GM20431 (cell line): Measurements from ENCODE around the gene FAM13A.

Source experiments
- in situ Hi-C: fragments of 300-500 bp; cut with MseI, MboI; formaldehyde crosslinking; loops from one replicate; pipeline ENCODE4 v1.15.0; 2020; ENCODE audit warnings: low sequenced_read_pairs; ENCODE audit not compliant: unreplicated experiment

Gene FAM13A

DNA sequence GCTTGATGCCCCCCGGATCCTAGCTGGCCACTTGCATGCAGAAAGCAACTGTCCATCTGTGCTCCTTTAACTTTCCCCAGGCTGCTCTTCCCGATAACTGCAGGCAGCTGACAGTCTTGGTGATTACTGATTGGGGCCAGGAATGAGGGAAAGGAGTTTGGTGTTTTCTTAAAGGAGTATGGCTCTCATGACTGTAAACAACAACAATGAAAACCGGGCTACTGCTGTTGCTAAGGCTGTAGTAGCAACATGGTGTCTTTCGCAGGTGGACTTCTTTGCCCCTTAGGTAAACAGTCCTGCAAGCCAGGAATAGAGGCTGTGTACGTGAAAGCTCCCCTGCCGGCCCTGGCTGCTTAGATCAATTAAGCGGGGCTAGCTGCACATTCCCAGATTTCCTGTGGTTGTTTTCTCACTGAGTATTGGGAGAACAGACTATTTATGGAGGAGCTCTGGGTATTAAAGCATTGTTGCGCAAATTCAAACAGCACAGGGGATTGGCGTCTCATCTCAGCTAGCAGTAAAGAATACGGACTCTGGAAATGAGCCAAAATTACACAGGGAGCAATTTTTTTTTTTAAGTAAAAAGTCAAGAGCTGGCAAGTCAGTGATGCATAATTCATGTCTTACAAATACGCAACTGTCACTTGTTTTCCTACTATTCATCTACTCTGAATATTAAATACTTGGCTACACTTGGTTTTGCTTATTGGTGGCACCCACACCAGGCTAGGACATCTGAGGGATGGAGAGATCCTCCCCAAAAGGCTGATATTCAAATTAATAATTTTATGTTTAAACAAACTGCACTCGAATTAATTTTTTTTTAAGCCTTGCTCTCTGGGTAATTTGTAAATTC is 297.7 kb downstream of the FAM13A start:
- in situ Hi-C loops: no loop called here

GRCh38 chr4:88758264-88758663 is 298.7 kb downstream of the FAM13A start:
- in situ Hi-C loops: no loop called here

- in situ Hi-C loops: no loop called here
Observed at GRCh38 chr4:88757776-88758175, 299.2 kb downstream of the FAM13A start.

- in situ Hi-C loops: no loop called here
Observed at GRCh38 chr4:88757067-88757466, 299.9 kb downstream of the FAM13A start.

GRCh38 chr4:88756149-88756548 is 300.8 kb downstream of the FAM13A start:
- in situ Hi-C loops: no loop called here

- in situ Hi-C loops: no loop called here
Observed at GRCh38 chr4:88755454-88755853, 301.5 kb downstream of the FAM13A start.

GRCh38 chr4:88754796-88755195 is 302.2 kb downstream of the FAM13A start:
- in situ Hi-C loops: no loop called here

DNA sequence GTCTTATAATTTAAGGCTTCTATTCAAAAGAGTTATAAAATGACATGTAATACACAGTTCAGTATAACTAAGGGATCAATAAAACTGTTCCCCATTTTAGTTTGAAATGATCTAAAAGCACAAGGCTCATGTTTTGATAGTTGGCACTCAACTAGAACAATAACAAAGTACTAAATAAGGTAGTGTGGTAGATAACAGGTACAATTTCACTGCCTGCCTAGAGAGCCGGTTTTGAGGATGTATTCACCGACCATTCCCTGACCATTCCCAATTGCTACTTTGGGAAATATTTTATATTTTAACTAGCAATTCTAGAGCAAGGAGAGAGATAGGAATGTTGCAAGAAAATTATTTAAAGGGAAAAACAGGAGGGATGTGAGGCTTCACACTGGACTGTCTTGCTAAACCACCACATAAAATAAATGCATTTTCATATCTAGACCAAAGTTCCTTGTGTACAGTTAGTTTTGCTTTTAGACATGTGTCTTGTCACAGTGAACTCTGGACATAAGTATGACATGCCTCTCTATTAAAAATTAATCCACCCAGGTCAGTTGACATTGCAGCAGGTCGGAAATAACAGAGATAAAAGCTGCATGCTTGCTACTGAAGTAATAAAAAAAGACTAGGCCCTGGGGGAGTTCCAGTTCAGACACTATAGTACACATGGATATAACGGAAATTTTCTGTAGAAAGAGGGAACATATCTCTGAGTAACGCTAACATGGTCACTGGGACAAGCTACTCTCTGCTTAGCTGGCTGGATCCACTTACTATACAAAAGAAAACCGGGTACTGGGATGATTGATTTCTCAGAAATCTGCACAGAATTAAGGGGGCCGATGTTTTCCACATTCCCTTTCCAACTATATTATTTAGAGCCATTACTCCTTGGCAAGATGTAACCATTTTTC is 303.1 kb downstream of the FAM13A start:
- in situ Hi-C loops: no loop called here

DNA sequence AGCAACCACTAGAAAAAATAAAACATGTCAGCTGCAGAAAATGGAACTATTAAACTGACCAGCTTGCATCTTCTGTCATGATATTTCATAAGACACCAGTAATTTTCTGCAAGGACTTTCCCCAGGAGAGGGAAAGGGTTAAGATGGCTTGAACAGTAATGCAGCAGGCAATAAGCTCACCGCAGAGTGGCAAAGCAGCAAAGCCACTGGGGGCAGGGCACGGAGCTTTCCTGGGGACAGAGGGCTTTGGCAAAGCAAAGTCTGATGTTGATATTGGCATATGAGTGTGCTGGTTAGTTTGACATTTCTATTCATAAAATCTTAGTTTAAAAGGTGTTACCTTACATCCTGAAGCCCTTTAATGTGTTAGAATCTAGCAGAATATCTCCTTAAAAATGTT is 304.2 kb downstream of the FAM13A start:
- in situ Hi-C loops: no loop called here

DNA sequence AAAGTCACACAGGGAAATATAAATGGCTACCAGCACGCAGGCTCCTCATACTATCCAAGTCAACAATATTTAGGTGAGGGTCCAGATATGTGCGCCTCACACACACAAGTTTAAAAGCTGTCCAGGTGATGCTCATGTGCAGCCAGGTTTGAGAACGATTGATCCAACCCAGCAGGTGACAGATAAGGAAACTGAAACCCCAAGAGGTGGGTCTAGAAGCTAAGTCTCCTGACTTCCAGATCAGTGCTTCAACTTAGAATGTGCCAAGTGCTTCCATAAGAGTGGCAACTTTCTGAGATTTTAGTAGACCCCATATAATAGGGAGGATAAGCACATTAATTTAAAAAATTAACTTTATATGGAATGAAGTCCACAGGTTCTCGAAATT is 304.9 kb downstream of the FAM13A start:
- in situ Hi-C loops: no loop called here

DNA sequence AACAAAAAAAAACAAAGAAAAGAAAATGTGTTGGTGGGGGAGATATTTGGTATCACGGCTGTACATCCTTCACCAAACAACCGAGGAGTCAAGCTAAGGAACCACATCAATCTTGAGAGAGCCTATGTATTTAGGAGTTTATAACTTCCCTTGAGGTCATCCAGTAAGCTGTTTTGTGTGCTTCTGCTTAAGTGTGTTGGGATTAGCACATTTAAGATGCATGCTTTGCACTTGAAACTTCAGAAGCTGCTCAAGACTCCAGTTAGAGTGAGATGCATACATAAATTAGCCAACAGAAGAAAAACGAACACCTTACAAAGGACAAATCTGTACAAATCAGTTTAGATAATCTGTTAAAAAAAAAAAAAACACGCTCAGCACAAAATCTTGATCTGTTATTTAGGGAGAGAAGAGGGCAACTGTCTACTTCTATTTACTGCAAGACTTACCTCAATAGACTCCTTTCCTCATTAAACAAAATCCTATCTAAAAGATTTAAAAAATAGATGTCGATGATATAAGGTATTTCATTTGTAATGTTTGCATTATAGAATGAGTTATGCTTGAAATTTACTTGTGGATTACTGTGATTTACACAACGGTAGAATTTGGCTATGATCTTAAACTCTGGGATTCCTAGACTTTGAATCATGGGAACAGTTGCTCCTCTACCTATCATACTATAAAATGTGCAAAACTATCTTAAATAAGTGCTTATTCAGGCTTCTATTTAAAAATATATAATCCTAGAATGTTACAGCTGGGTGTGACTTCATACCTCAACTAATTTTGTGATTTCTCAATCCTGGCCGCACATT is 305.5 kb downstream of the FAM13A start:
- in situ Hi-C loops: no loop called here

DNA sequence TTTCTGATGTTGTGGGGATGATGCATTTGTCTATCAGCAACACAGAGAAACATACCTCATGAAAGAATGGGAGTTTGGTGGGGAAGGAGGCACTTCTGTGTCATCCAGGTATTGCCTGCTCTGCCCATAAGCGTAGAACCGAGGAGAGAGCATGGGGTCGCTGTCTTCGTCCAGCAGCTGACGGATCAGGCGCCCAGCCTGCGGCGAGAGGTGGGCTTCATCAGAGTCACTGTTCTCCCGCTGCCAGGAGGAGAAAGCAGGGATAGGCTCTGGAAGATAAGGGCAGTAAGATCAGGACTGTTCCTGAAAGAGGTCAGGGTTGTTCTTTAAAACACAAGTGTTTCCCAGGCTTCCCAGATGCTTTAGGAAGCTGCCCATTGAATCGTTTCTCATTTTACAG is 306.6 kb downstream of the FAM13A start:
- in situ Hi-C loops: no loop called here

- in situ Hi-C loops: no loop called here
Observed at GRCh38 chr4:88747351-88747750, 309.6 kb downstream of the FAM13A start.

- in situ Hi-C loops: no loop called here
Observed at GRCh38 chr4:88746206-88746605, 310.8 kb downstream of the FAM13A start.

DNA sequence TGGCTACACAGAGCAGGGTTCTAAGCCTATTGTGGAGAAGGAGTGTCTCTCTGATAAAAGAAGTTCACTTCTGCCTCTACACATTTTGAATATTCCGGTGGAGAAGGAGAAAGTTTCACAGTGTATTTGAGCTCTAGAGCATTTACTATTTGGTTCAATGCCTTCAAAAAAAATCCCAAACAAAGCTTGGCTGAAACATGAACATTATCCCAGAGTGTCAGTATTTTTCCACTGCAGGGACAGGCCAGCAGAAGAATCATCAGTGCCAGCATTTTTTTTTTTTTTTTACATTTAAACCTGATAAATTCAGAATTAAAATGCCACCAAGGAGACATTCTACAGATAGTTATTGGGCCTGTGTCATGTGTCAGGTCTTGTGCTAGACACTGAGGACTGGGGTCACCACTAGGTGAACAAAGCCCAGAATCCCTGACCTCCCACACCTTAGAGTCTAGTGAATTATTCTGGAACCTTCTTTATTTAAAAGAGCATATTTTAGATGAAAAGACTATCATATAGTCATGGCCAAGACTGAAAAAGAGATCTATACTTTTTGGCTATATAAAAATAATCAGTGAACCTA is 311.3 kb downstream of the FAM13A start:
- in situ Hi-C loops: no loop called here

- in situ Hi-C loops: no loop called here
Observed at GRCh38 chr4:88745175-88745574, 311.8 kb downstream of the FAM13A start.

GRCh38 chr4:88744609-88745008 is 312.4 kb downstream of the FAM13A start:
- in situ Hi-C loops: no loop called here

- in situ Hi-C loops: no loop called here
Observed at GRCh38 chr4:88743696-88744095, 313.3 kb downstream of the FAM13A start.

DNA sequence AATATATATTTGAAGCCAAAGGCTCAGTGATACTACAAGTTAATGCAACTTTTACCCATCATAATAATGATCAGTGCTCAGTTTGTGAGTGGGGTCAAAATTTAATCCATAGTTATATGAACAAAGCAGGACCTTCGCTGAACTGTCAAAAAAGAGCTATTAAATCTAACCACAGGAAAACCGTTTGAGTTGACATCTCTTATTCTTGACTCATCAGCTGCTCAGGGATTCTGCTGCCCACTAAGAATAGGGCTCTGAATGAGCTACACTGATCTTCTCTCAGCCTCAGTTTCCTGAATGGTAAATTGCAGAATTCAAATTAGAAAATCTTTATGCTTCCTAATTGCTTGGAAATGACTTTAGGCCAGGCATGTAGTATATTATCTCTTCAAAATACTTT is 314.4 kb downstream of the FAM13A start:
- in situ Hi-C loops: no loop called here

- in situ Hi-C loops: no loop called here
Observed at GRCh38 chr4:88738180-88738579, 318.8 kb downstream of the FAM13A start.
